Esophagus squamous epithelium (tissue), 5 donors: ENCODE measurements around the gene FAM107B. TPM values are rescaled to one million over a fixed set of nuclear protein-coding genes. Genes with fewer than 3 reads are reported as not detected.
"Not testable (repeated sequence)": the region's sequence is repeated elsewhere in the genome, so short reads cannot be mapped to it uniquely, and the experiment has no call there.

Experiments
- DNase-seq: peaks from one replicate; lab custom pipeline; 2025; lab: John Stamatoyannopoulos, UW
- H3K27ac ChIP-seq, 4 donors: fragments of 200-600 bp; sonication (generic); one replicate each; pipeline ENCODE4 v1.5.1; 2016 to 2019; ENCODE audit warnings: mild to moderate bottlenecking in 1 of 4
- H3K27me3 ChIP-seq, 4 donors: fragments of 200-600 bp; sonication (generic); 1 replicate in 3 of 4; 2 replicates in 1 of 4; pipeline versions ENCODE4 v1.5.1 to v1.6.0; 2017 to 2021; ENCODE audit warnings: antibody characterized with exemption in 1 of 4
- H3K36me3 ChIP-seq, 3 donors: fragments of 200-600 bp; sonication (generic); one replicate each; pipeline ENCODE4 v1.5.1; 2016 to 2019
- H3K4me1 ChIP-seq, 3 donors: fragments of 200-600 bp; sonication (generic); one replicate each; pipeline ENCODE4 v1.5.1; 2017 to 2019
- H3K4me3 ChIP-seq, 4 donors: fragments of 200-600 bp; sonication (generic); 1 replicate in 3 of 4; 2 replicates in 1 of 4; pipeline ENCODE4 v1.5.1; 2016 to 2019; ENCODE audit warnings: mild to moderate bottlenecking in 2 of 4, moderate library complexity in 1 of 4
- H3K9me3 ChIP-seq, 3 donors: fragments of 200-600 bp; sonication (generic); one replicate each; pipeline ENCODE4 v1.5.1; 2016 to 2019
- CTCF ChIP-seq, 6 experiments: fragments of 450-650 bp in 4 of 6; fragments of 200-600 bp in 2 of 6; sonication (generic) in 2 of 6; IDR thresholded peaks; one replicate each; pipeline ENCODE4 v1.5.1; 2016 to 2019; ENCODE audit warnings: antibody characterized with exemption in 6 of 6, mild to moderate bottlenecking in 4 of 6, moderate library complexity in 4 of 6
- POLR2A ChIP-seq, 4 donors: fragments of 450-650 bp; IDR thresholded peaks; one replicate each; pipeline ENCODE4 v1.6.1; 2017; ENCODE audit warnings: antibody characterized with exemption in 4 of 4, mild to moderate bottlenecking in 4 of 4, moderate library complexity in 3 of 4
- WGBS, 2 donors: methylation state at CpG; one replicate each; pipeline ENCODE4 v1.1.5; 2018; 5-methylcytosine and 5-hydroxymethylcytosine counted together
- intact Hi-C: fragments of 100-400 bp; cut with DNase I; formaldehyde crosslinking; loops from one replicate; pipeline ENCODE4 v1.15.0; 2022
- total RNA-seq, 4 donors: library from RNA; depleted of rRNA; stranded (reverse); fragments of >200 nt; gene quantifications; one replicate each; pipeline ENCODE4 v1.1.0, GENCODE V29; 2016
- donor health status: DM: yes; HTN: yes; CAD: no.

FAM107B gene
- total RNA-seq, 4 donors from 2014 or later: 6.7 to 17.0 (median 12.9) TPM

DNA sequence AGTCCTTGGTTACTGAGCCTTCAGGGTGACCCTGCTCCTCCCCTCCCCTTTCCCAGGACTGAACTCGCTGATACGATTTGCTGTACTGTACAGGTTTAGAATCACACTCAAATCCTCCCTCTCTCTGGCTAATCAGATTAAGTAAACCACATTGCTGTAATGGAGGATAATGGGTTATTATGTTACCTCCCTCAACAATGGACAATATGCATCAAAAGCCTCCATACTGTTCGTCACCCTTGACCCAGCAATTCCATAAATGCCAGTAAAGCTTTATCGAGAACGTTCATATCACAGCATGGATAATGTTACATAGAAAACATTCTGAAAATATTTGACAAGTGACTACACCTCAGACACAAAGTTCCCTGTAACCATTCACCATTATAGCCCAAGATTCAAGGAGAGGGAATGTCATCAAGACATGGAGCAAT lies 61.7 kb downstream of the FAM107B start:
- intact Hi-C loops: no loop called here
- H3K36me3 ChIP-seq: no peaks in the 10 kb centered on the region
- 92 to 100% methylated on average over 4 to 5 of the region's 5 CpGs for WGBS, 2 donors
- no peak overlapping the region for H3K4me3 ChIP-seq
- no peaks in the 10 kb centered on the region for H3K4me1 ChIP-seq
- H3K27me3 ChIP-seq: no peaks in the 10 kb centered on the region
- no peak for DNase-seq
- no peak for TF ChIP-seq POLR2A (IDR thresholded peaks at IDR 0.05)
- TF ChIP-seq CTCF (IDR thresholded peaks at IDR 0.05): no peak
- no peaks in the 10 kb centered on the region for H3K9me3 ChIP-seq
- H3K27ac ChIP-seq: no peak overlapping the region

DNA sequence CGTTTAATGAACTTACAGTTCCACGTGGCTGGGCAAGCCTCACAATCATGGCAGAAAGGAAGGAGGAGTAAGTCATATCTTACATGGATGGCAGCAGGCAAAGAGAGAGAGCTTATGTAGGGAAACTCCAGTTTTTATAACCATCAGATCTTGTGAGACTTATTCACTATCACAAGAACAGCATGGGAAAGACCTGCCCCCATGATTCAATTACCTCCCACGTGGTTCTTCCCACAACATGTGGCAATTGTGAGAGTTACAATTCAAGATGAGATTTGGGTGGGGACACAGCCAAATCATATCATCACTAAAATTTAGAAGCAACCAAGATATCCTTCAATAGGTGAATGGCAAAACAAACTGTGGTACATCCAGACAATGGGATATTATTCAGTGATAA lies 65.4 kb downstream of the FAM107B start:
- 58 to 77% methylated on average over 3 of the region's 3 CpGs for WGBS, 2 donors
- intact Hi-C loops: not testable (repeated sequence)

GRCh38 chr10:14707481-14707880 lies 67.2 kb downstream of the FAM107B start:
- DNase-seq: no peak
- H3K4me1 ChIP-seq: no peaks in the 10 kb centered on the region
- 82 to 84% methylated on average over 4 of the region's 4 CpGs for WGBS, 2 donors
- TF ChIP-seq POLR2A (IDR thresholded peaks at IDR 0.05) (no peak), CTCF (IDR thresholded peaks at IDR 0.05) (no peak)
- intact Hi-C loops: no loop called here
- no peaks in the 10 kb centered on the region for H3K9me3 ChIP-seq
- no peaks in the 10 kb centered on the region for H3K36me3 ChIP-seq
- no peak overlapping the region for H3K27ac ChIP-seq
- H3K27me3 ChIP-seq: no peaks in the 10 kb centered on the region
- no peak overlapping the region for H3K4me3 ChIP-seq

More for the DNA sequence above, 65.4 kb downstream of the FAM107B start:
- H3K36me3 ChIP-seq, H3K4me1 ChIP-seq, DNase-seq, H3K9me3 ChIP-seq, H3K4me3 ChIP-seq, H3K27ac ChIP-seq, H3K27me3 ChIP-seq: not testable (repeated sequence)

- Histone ChIP-seq H3K27me3 (no peaks in the 10 kb centered on the region), H3K4me3 (no peak overlapping the region), H3K4me1 (no peaks in the 10 kb centered on the region), H3K9me3 (no peaks in the 10 kb centered on the region), H3K36me3 (no peaks in the 10 kb centered on the region), H3K27ac (no peak overlapping the region)
- TF ChIP-seq POLR2A (IDR thresholded peaks at IDR 0.05) (no peak), CTCF (IDR thresholded peaks at IDR 0.05) (no peak)
- intact Hi-C loops: no loop called here
- DNase-seq: no peak
- 61 to 76% methylated on average over 5 of the region's 5 CpGs for WGBS, 2 donors
These were observed 69.0 kb downstream of the FAM107B start for GRCh38 chr10:14705548-14706230.

- H3K9me3 ChIP-seq: no peaks in the 10 kb centered on the region
- no peak for DNase-seq
- WGBS, 2 donors: 76 to 85% methylated on average over 3 of the region's 3 CpGs
- no peak overlapping the region for H3K4me3 ChIP-seq
- H3K36me3 ChIP-seq: no peaks in the 10 kb centered on the region
- TF ChIP-seq POLR2A (IDR thresholded peaks at IDR 0.05): no peak
- no peak for TF ChIP-seq CTCF (IDR thresholded peaks at IDR 0.05)
- no peaks in the 10 kb centered on the region for H3K27me3 ChIP-seq
- H3K27ac ChIP-seq: no peak overlapping the region
- intact Hi-C loops: no loop called here
- H3K4me1 ChIP-seq: peaks cover 0 to 5% (median 0%) of the 10 kb centered on the region in 3 donors
These were observed 71.1 kb downstream of the FAM107B start for GRCh38 chr10:14703631-14704001.
